Measurements from ENCODE around the gene ATRX. TPM values are rescaled to one million over a fixed set of nuclear protein-coding genes. Genes with fewer than 3 reads are reported as not detected.

The ATRX gene
- total RNA-seq, 1 donor: 80.3 TPM

GRCh38 chrX:77519765-77520164 lies 266.3 kb downstream of the ATRX start:
- Histone ChIP-seq H3K4me1 (ENCODE audit: insufficient read depth, low read length) (no peaks in the 10 kb centered on the region), H2AFZ (ENCODE audit: low read length) (no peak overlapping the region), H3K4me2 (ENCODE audit: insufficient read depth, low read length) (no peak overlapping the region), H3K27ac (ENCODE audit: low read depth, low read length) (no peak overlapping the region), H4K20me1 (ENCODE audit: insufficient read depth, low read length) (no peaks in the 10 kb centered on the region), H3K27me3 (ENCODE audit: insufficient read depth, low read length) (no peaks in the 10 kb centered on the region), H3K36me3 (ENCODE audit: insufficient read depth, low read length) (peaks cover 4% of the 10 kb centered on the region), H3K4me3 (ENCODE audit: insufficient read depth, low read length) (no peak overlapping the region), H3K79me2 (ENCODE audit: insufficient read depth, low read length) (peaks cover 4% of the 10 kb centered on the region), H3K9me3 (ENCODE audit: low read depth, low read length) (no peaks in the 10 kb centered on the region)
- TF ChIP-seq CTCF (IDR thresholded peaks at IDR 0.05; ENCODE audit: extremely low read depth, low read depth, low read length): no peak
- DNase-seq (ENCODE audit: insufficient read length, low spot score, missing footprints): no peak

- no peaks in the 10 kb centered on the region for H4K20me1 ChIP-seq (ENCODE audit: insufficient read depth, low read length)
- no peak overlapping the region for H3K4me3 ChIP-seq (ENCODE audit: insufficient read depth, low read length)
- H3K36me3 ChIP-seq (ENCODE audit: insufficient read depth, low read length): peaks cover 5% of the 10 kb centered on the region
- TF ChIP-seq CTCF (IDR thresholded peaks at IDR 0.05; ENCODE audit: extremely low read depth, low read depth, low read length): no peak
- H3K79me2 ChIP-seq (ENCODE audit: insufficient read depth, low read length): peaks cover 4% of the 10 kb centered on the region
- H3K9me3 ChIP-seq (ENCODE audit: low read depth, low read length): peaks cover 3% of the 10 kb centered on the region
- no peak overlapping the region for H2AFZ ChIP-seq (ENCODE audit: low read length)
- H3K4me1 ChIP-seq (ENCODE audit: insufficient read depth, low read length): no peaks in the 10 kb centered on the region
- no peak overlapping the region for H3K4me2 ChIP-seq (ENCODE audit: insufficient read depth, low read length)
- DNase-seq (ENCODE audit: insufficient read length, low spot score, missing footprints): no peak
- no peak overlapping the region for H3K27ac ChIP-seq (ENCODE audit: low read depth, low read length)
- H3K27me3 ChIP-seq (ENCODE audit: insufficient read depth, low read length): no peaks in the 10 kb centered on the region
These were observed 271.8 kb downstream of the ATRX start for GRCh38 chrX:77514177-77514576.

- Histone ChIP-seq H3K27ac (ENCODE audit: low read depth, low read length) (no peak overlapping the region), H3K4me2 (ENCODE audit: insufficient read depth, low read length) (no peak overlapping the region), H3K36me3 (ENCODE audit: insufficient read depth, low read length) (peaks cover 9% of the 10 kb centered on the region), H2AFZ (ENCODE audit: low read length) (no peak overlapping the region), H3K9me3 (ENCODE audit: low read depth, low read length) (peaks cover 3% of the 10 kb centered on the region), H3K27me3 (ENCODE audit: insufficient read depth, low read length) (no peaks in the 10 kb centered on the region), H3K79me2 (ENCODE audit: insufficient read depth, low read length) (no peaks in the 10 kb centered on the region), H3K4me3 (ENCODE audit: insufficient read depth, low read length) (no peak overlapping the region), H3K4me1 (ENCODE audit: insufficient read depth, low read length) (peaks cover 5% of the 10 kb centered on the region), H4K20me1 (ENCODE audit: insufficient read depth, low read length) (no peaks in the 10 kb centered on the region)
- DNase-seq (ENCODE audit: insufficient read length, low spot score, missing footprints): no peak
- no peak for TF ChIP-seq CTCF (IDR thresholded peaks at IDR 0.05; ENCODE audit: extremely low read depth, low read depth, low read length)
These were observed 276.0 kb downstream of the ATRX start for GRCh38 chrX:77510007-77510406.

- DNase-seq (ENCODE audit: insufficient read length, low spot score, missing footprints): no peak
- Histone ChIP-seq H2AFZ (ENCODE audit: low read length) (no peak overlapping the region), H4K20me1 (ENCODE audit: insufficient read depth, low read length) (no peaks in the 10 kb centered on the region), H3K36me3 (ENCODE audit: insufficient read depth, low read length) (peaks cover 5% of the 10 kb centered on the region), H3K4me3 (ENCODE audit: insufficient read depth, low read length) (no peak overlapping the region), H3K27me3 (ENCODE audit: insufficient read depth, low read length) (no peaks in the 10 kb centered on the region), H3K27ac (ENCODE audit: low read depth, low read length) (no peak overlapping the region), H3K4me2 (ENCODE audit: insufficient read depth, low read length) (no peak overlapping the region), H3K9me3 (ENCODE audit: low read depth, low read length) (no peaks in the 10 kb centered on the region), H3K4me1 (ENCODE audit: insufficient read depth, low read length) (peaks cover 5% of the 10 kb centered on the region), H3K79me2 (ENCODE audit: insufficient read depth, low read length) (no peaks in the 10 kb centered on the region)
- TF ChIP-seq CTCF (IDR thresholded peaks at IDR 0.05; ENCODE audit: extremely low read depth, low read depth, low read length): no peak
These were observed 280.8 kb downstream of the ATRX start for GRCh38 chrX:77505227-77505626.
